BJ (cell line): ENCODE measurements around the gene SEPTIN10. TPM values are rescaled to one million over a fixed set of nuclear protein-coding genes. Genes with fewer than 3 reads are reported as not detected.

Experiments used
- CTCF ChIA-PET: fragments of 350-600 bp; formaldehyde crosslinking; extraction: SDS; loops from one replicate; lab custom pipeline; 2021; ENCODE audit warnings: antibody characterized with exemption, inconsistent platforms; lab: Yijun Ruan, JAX
- POLR2A ChIA-PET: fragments of 300-600 bp; sonication (Branson Sonifier 250); formaldehyde crosslinking; extraction: SDS; loops from one replicate; lab custom pipeline; 2021; ENCODE audit warnings: antibody characterized with exemption; lab: Charles Lee
- DNase-seq: peaks from one replicate; pipeline ENCODE4 v3.0.0-alpha.2; 2011; ENCODE audit warnings: low read depth
- H3K27me3 ChIP-seq: 2 replicates; pipeline ENCODE4 v1.6.0; 2011; ENCODE audit warnings: low read length; ENCODE audit not compliant: control insufficient read depth, insufficient read depth
- H3K36me3 ChIP-seq: 2 replicates; pipeline ENCODE4 v1.5.1; 2011; ENCODE audit warnings: low read length; ENCODE audit not compliant: control insufficient read depth, insufficient read depth
- H3K4me3 ChIP-seq: 2 replicates; pipeline ENCODE4 v1.5.1; 2011; ENCODE audit warnings: low read depth, mild to moderate bottlenecking, control low read depth, low read length
- polyA plus RNA-seq: library from polyadenylated mRNA; depleted of rRNA; stranded (reverse); fragments of >200 nt; gene quantifications from 2 replicates; pipeline ENCODE4 v1.2.3, GENCODE V29; 2011; rRNA removed
- TF ChIP-seq, protein P1 (sequence below): IDR thresholded peaks from 2 replicates; pipeline ENCODE4 v1.5.1; 2011; ENCODE audit warnings: low read depth, mild to moderate bottlenecking, control low read depth, inconsistent platforms, low read length, moderate library complexity; ENCODE audit not compliant: insufficient read depth

Gene SEPTIN10
- polyA plus RNA-seq, 1 experiment = 68.8 TPM

DNA sequence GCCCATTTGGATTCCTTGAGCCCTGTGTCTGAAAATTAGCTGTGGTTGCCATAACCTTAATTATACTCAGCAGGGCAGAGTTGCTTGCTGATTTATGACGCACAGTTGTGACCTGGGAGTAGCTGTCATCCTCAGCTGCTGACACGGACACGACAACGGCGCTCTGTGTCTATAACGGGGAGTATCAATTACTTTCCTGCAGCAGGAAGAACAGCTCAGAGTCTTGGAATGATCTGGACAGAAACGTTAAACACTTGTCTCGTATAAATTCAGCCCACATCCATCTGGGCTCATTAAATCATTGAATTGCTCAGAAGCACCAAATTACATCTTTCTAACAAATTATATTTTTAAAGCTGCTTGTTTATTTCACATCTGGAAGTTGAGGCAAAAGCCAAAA, 116.3 kb downstream of the SEPTIN10 start:
- TF ChIP-seq, protein P1, sequence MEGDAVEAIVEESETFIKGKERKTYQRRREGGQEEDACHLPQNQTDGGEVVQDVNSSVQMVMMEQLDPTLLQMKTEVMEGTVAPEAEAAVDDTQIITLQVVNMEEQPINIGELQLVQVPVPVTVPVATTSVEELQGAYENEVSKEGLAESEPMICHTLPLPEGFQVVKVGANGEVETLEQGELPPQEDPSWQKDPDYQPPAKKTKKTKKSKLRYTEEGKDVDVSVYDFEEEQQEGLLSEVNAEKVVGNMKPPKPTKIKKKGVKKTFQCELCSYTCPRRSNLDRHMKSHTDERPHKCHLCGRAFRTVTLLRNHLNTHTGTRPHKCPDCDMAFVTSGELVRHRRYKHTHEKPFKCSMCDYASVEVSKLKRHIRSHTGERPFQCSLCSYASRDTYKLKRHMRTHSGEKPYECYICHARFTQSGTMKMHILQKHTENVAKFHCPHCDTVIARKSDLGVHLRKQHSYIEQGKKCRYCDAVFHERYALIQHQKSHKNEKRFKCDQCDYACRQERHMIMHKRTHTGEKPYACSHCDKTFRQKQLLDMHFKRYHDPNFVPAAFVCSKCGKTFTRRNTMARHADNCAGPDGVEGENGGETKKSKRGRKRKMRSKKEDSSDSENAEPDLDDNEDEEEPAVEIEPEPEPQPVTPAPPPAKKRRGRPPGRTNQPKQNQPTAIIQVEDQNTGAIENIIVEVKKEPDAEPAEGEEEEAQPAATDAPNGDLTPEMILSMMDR = no peak
- Histone ChIP-seq H3K27me3 (no peaks in the 10 kb centered on the region), H3K4me3 (no peak overlapping the region), H3K36me3 (peaks cover 11% of the 10 kb centered on the region)
- peak; percentile 86 for DNase-seq
- POLR2A ChIA-PET = interaction anchor here (0.6 kb wide), 1 partner anchor 539 kb away, joined by 3 read pairs; no protein-coding TSS in a partner anchor
- CTCF ChIA-PET = interaction anchor here (0.9 to 3.4 kb wide), 5 partner anchors 9 to 367 kb away, joined by 3 to 16 read pairs (median 3); no protein-coding TSS in a partner anchor

DNA sequence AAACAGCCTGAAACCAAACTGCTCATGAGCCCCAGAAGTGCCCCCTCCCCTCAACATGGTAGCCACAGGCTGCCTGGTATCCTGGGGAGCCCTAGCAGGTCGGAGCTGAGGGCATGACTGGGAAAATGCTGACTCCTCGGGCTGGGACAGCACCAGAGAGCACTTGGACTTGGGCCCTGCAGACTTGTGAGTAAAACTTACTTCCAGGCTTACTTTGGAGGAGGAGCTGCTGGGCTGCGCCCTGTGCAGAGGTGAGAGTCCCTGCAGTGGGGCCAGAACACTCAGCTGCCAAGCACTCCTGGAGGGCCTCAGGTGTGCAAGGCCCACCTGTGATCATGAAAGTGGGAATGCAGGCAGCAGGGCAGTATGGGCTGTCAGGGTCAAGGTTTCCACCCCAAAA, 119.4 kb downstream of the SEPTIN10 start:
- H3K4me3 ChIP-seq = no peak overlapping the region
- CTCF ChIA-PET = interaction anchor here (0.6 kb wide), 1 partner anchor 1054 kb away, joined by 3 read pairs; no protein-coding TSS in a partner anchor
- no peak for DNase-seq

DNA sequence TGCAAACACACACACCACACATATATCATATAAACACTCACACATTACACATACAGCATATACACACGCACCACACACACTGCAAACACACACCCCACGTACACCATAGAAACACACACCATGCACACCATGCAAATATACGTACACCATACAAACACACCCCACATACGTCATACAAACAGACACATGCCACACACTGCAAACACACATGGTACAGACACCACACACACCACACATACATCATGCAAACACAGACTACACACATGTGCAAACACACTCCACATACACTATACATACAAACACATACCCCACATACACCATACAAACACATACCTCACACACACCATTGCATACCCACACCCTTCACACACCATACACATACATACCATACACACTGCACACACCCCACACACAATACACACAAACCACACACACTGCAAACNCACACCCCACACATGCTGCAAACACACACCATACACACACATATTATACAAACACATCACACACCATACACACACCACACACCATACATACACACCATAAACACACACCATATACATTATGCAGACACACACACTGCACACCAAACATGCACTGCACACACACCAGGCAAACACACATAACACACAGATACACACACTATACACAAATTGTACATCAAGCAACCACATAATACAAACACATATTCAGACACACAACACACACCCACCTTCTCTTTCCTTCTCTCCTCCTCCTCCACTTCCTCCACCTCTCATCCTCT, 120.4 kb downstream of the SEPTIN10 start:
- DNase-seq = no peak
- ChIA-PET POLR2A (no interaction called here), CTCF (no interaction called here)
- Histone ChIP-seq H3K36me3 (peaks cover 7% of the 10 kb centered on the region; the same call in 1 of the 2 replicates), H3K4me3 (no peak overlapping the region), H3K27me3 (no peaks in the 10 kb centered on the region)
- TF ChIP-seq, protein P1 = no peak

More for the DNA sequence above, 119.4 kb downstream of the SEPTIN10 start:
- Histone ChIP-seq H3K27me3 (no peaks in the 10 kb centered on the region), H3K36me3 (peaks cover 7% of the 10 kb centered on the region; the same call in 1 of the 2 replicates)
- POLR2A ChIA-PET = no interaction called here
- TF ChIP-seq, protein P1 = no peak

Other genes with a start within 250 kb of the SEPTIN10 start
- 5.2 and 9.1 TPM in 2 replicates for gene SOWAHC, start 398 bp upstream of the SEPTIN10 start, polyA plus RNA-seq
- 5.3 and 8.0 TPM in 2 replicates for gene RGPD5, start 180.3 kb upstream of the SEPTIN10 start, polyA plus RNA-seq